ENCODE data around the gene ACADS. TPM values are rescaled to one million over a fixed set of nuclear protein-coding genes. Genes with fewer than 3 reads are reported as not detected.

ACADS gene
- total and polyA plus RNA-seq, 9 of the 15 experiments (the other 6 are each of a cell fraction or from before 2014, with no cell fraction given), result 0.06 to 20.3 (median 8.8) TPM

DNA sequence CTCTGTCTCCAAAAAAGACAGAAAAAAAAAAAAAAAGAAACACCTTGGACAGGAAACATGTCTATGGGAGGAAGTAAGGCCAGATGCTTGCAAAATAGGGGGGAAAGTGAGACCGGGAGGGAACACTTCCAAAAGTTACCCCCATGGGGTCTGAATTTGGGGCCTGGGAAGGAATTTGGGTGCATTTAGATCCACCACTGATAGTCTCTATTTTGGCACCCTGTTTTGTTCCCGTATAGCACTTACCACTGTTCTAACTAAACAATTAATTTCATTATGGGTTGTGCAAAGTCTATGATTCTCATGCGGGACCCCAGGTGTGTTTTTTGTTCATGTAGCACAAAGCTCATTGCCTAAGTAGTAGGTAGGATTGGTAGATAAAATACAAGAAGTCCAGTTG lies 40.1 kb upstream of the ACADS start (continued):
- TF ChIP-seq ZNF395 (CRISPR knock-in tag; IDR thresholded peaks at IDR 0.05) (no peak), ARID4B (CRISPR knock-in tag; IDR thresholded peaks at IDR 0.05) (no peak), NFRKB (IDR thresholded peaks at IDR 0.05; ENCODE audit: low read depth) (no peak)

DNA sequence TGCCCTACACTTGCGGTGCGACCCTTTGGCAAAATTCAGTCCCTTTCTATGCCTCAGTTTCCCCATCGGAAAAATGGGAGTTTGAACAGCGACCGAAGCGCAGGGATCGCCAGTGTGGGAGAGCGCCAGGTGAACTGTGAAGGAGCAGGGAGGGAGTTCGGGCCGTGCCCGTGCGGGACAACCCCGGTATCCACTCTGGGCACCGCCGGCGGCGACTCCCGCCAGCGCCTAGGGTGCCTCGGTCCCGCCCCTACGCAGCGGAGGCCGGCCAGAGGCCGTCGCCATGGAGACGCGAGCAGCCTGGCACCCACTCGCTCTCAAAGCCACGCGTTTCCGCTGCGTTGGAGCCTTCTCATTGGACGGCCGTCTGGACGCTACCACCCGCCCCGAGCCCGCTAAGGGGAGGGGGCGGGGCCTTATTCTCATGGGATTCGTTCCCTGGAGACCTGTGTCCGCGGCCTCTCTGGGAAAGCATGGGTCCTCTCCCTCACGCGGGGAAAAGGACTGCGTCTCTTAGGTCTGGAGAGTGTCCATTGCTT lies 39.4 kb upstream of the ACADS start:
- FAIRE-seq (peak; percentile 95), DNase-seq (ENCODE audit: extremely low read depth in 1 of 4, low spot score in 3 of 4) (peak; percentile 94 to 99 (median 96)), ATAC-seq (peak; percentile 92)
- Histone ChIP-seq H3K79me2 (ENCODE audit: control insufficient read depth, insufficient read depth, low read length) (peaks cover 43% of the 10 kb centered on the region), H3K4me2 (ENCODE audit: insufficient read depth, low read length) (peak overlapping the region; percentile 92), H3K4me1 (replicated peaks in 1 of 2; ENCODE audit: control insufficient read depth in 2 of 2, insufficient read depth in 2 of 2, low read length in 2 of 2) (peaks cover 14 to 17% of the 10 kb centered on the region in 2 experiments; a peak in 3 of 5 replicates), H2AFZ (ENCODE audit: low read depth, low read length) (peak overlapping the region; percentile 96), H3K4me3 (peak overlapping the region; percentile 91), H3K9me1 (ENCODE audit: control insufficient read depth, insufficient read depth, low read length) (no peaks in the 10 kb centered on the region), H3K27me3 (ENCODE audit: control insufficient read depth in 2 of 2, insufficient read depth in 2 of 2, low read length in 2 of 2) (no peaks in the 10 kb centered on the region), H3K27ac (ENCODE audit: extremely low read depth, low read depth, low read length) (peak overlapping the region; percentile 91), H3K9ac (ENCODE audit: insufficient read depth in 1 of 2, low read depth in 2 of 2, low read length in 2 of 2) (peak overlapping the region; percentile 87 to 94), H3K36me3 (ENCODE audit: control insufficient read depth, insufficient read depth, low read length) (peaks cover 13% of the 10 kb centered on the region; the same call in 2 of the 3 replicates), H4K20me1 (replicated peaks; ENCODE audit: control insufficient read depth, insufficient read depth, low read length) (peaks cover 19% of the 10 kb centered on the region), H3K9me3 (replicated peaks; ENCODE audit: control insufficient read depth, insufficient read depth, low read depth, low read length) (no peaks in the 10 kb centered on the region)
- in situ Hi-C loops (cut with MboI) (no loop called here), intact Hi-C loops (cut with micrococcal nuclease) (loop anchor here (1.0 to 2.0 kb wide), 2 partner anchors 25 to 102 kb away; partner anchors contain the start of gene UNC119B)
- POLR2A ChIA-PET, result interaction anchor here (0.6 to 1.4 kb wide), 4 partner anchors 11 to 37 kb away, joined by 3 to 4 read pairs (median 4); partner anchors contain the start of gene UNC119B
- WGBS (ENCODE audit: insufficient coverage, low coverage, missing lambda C conversion rate), result 1% methylated on average over 36 of the region's 46 CpGs
- BruUV-seq (replicated peaks), result no TSS peak
- CTCF ChIA-PET (ENCODE audit: low intra/inter-chr PET ratio), result no interaction called here
- peak in 1 of 2 experiments; percentile 74; a peak in 2 of 4 replicates for TF ChIP-seq CSDE1 (IDR thresholded peaks at IDR 0.05)

Measured in K562 (cell line).